ENCODE data around the gene TRIM14. TPM values are rescaled to one million over a fixed set of nuclear protein-coding genes. Genes with fewer than 3 reads are reported as not detected.

Gene TRIM14
- polyA plus RNA-seq, 3 donors, result 23.0 to 30.6 (median 28.5) TPM

GRCh38 chr9:98097836-98098235 lies 21.2 kb downstream of the TRIM14 start:
- 100% methylated on average over 4 of the region's 4 CpGs for WGBS (ENCODE audit: insufficient coverage)
- H3K4me1 Mint-ChIP-seq, result peaks cover 21% of the 10 kb centered on the region
- peaks cover 60 to 72% of the 10 kb centered on the region in 2 donors for H3K36me3 ChIP-seq (replicated peaks in 1 of 2; ENCODE audit: control insufficient read depth in 1 of 2, insufficient read depth in 2 of 2, low read length in 2 of 2)
- no peak overlapping the region for H3K27ac ChIP-seq (ENCODE audit: low read depth in 1 of 2, low read length in 2 of 2)
- peaks cover 65 to 93% of the 10 kb centered on the region in 2 donors for H3K36me3 Mint-ChIP-seq
- no peaks in the 10 kb centered on the region for H3K27me3 Mint-ChIP-seq (ENCODE audit: low read depth in 3 of 3)
- peaks cover 42% of the 10 kb centered on the region for H3K79me2 ChIP-seq (ENCODE audit: insufficient read depth, low read length)
- no peak overlapping the region for H3K4me3 ChIP-seq (replicated peaks in 1 of 3; ENCODE audit: low read depth in 2 of 3, low read length in 3 of 3)
- H4K20me1 ChIP-seq (ENCODE audit: insufficient read depth, low read length), result peaks cover 12% of the 10 kb centered on the region
- intact Hi-C loops (cut with micrococcal nuclease), result no loop called here
- H3K4me2 ChIP-seq (replicated peaks; ENCODE audit: extremely low read depth, low read length, poor library complexity, severe bottlenecking), result no peak overlapping the region
- H3K9me3 ChIP-seq (replicated peaks in 1 of 2; ENCODE audit: control insufficient read depth in 1 of 2, insufficient read depth in 1 of 2, low read length in 2 of 2), result no peaks in the 10 kb centered on the region
- peaks cover 0 to 2% (median 0%) of the 10 kb centered on the region in 7 donors for H3K9me3 Mint-ChIP-seq
- TF ChIP-seq CTCF (IDR thresholded peaks at IDR 0.05), result no peak
- no peak overlapping the region for H3K4me3 Mint-ChIP-seq
- H3K27me3 ChIP-seq (ENCODE audit: control insufficient read depth in 2 of 2, insufficient read depth in 2 of 2, low read length in 2 of 2), result no peaks in the 10 kb centered on the region
- peaks cover 14 to 15% of the 10 kb centered on the region in 2 donors for H3K4me1 ChIP-seq (ENCODE audit: control insufficient read depth in 1 of 2, insufficient read depth in 2 of 2, low read length in 2 of 2)
- H2AFZ ChIP-seq (ENCODE audit: insufficient read depth, low read depth, low read length, poor library complexity, severe bottlenecking), result no peak overlapping the region
- no peak overlapping the region for H3K9ac ChIP-seq (ENCODE audit: insufficient read depth, low read length, poor library complexity, severe bottlenecking)
- DNase-seq, result no peak
- H3K27ac Mint-ChIP-seq, result no peak overlapping the region

GRCh38 chr9:98096091-98096490 lies 22.9 kb downstream of the TRIM14 start:
- WGBS (ENCODE audit: insufficient coverage), result 100% methylated on average over 1 of the region's 5 CpGs
- H3K4me2 ChIP-seq (replicated peaks; ENCODE audit: extremely low read depth, low read length, poor library complexity, severe bottlenecking), result no peak overlapping the region
- peaks cover 15% of the 10 kb centered on the region for H4K20me1 ChIP-seq (ENCODE audit: insufficient read depth, low read length)
- no peaks in the 10 kb centered on the region for H3K27me3 Mint-ChIP-seq (ENCODE audit: low read depth in 3 of 3)
- H3K4me1 Mint-ChIP-seq, result peaks cover 15% of the 10 kb centered on the region
- no peak overlapping the region for H2AFZ ChIP-seq (ENCODE audit: insufficient read depth, low read depth, low read length, poor library complexity, severe bottlenecking)
- peaks cover 67 to 91% of the 10 kb centered on the region in 2 donors for H3K36me3 Mint-ChIP-seq
- no peak overlapping the region for H3K4me3 ChIP-seq (replicated peaks in 1 of 3; ENCODE audit: low read depth in 2 of 3, low read length in 3 of 3)
- H3K27me3 ChIP-seq (ENCODE audit: control insufficient read depth in 2 of 2, insufficient read depth in 2 of 2, low read length in 2 of 2), result no peaks in the 10 kb centered on the region
- no peaks in the 10 kb centered on the region for H3K9me3 ChIP-seq (replicated peaks in 1 of 2; ENCODE audit: control insufficient read depth in 1 of 2, insufficient read depth in 1 of 2, low read length in 2 of 2)
- H3K9me3 Mint-ChIP-seq, result peaks cover 0 to 2% (median 0%) of the 10 kb centered on the region in 7 donors
- DNase-seq, result no peak
- peaks cover 25% of the 10 kb centered on the region for H3K79me2 ChIP-seq (ENCODE audit: insufficient read depth, low read length)
- no peak for TF ChIP-seq CTCF (IDR thresholded peaks at IDR 0.05)
- no peak overlapping the region for H3K9ac ChIP-seq (ENCODE audit: insufficient read depth, low read length, poor library complexity, severe bottlenecking)
- H3K36me3 ChIP-seq (replicated peaks in 1 of 2; ENCODE audit: control insufficient read depth in 1 of 2, insufficient read depth in 2 of 2, low read length in 2 of 2), result peaks cover 70 to 82% of the 10 kb centered on the region in 2 donors
- peak overlapping the region in 4 of 7 donors; percentile 12 to 51 (median 32) for H3K27ac Mint-ChIP-seq
- intact Hi-C loops (cut with micrococcal nuclease), result no loop called here
- H3K4me1 ChIP-seq (ENCODE audit: control insufficient read depth in 1 of 2, insufficient read depth in 2 of 2, low read length in 2 of 2), result no peaks in the 10 kb centered on the region
- H3K27ac ChIP-seq (ENCODE audit: low read depth in 1 of 2, low read length in 2 of 2), result no peak overlapping the region
- no peak overlapping the region for H3K4me3 Mint-ChIP-seq

Data from CD14-positive monocyte (primary cell).